GM13976 (cell line): ENCODE results near the gene C9orf50.

Experiments
- DNase-seq: peaks from one replicate; pipeline ENCODE4 v3.0.0; 2012; ENCODE audit warnings: low spot score
- CTCF ChIP-seq: IDR thresholded peaks from 2 replicates; pipeline ENCODE4 v1.5.1; 2012; ENCODE audit warnings: borderline replicate concordance, mild to moderate bottlenecking; ENCODE audit not compliant: insufficient read depth; ENCODE audit errors: extremely low read depth, missing control alignments, control extremely low read depth
- in situ Hi-C: fragments of 300-500 bp; cut with MboI; formaldehyde crosslinking; loops from one replicate; pipeline ENCODE4 v1.12.0; 2022; ENCODE audit warnings: low sequenced_read_pairs, mixed read lengths, inconsistent platforms; ENCODE audit not compliant: unreplicated experiment

Gene C9orf50

GRCh38 chr9:129633207-129633606 is 12.3 kb upstream of the C9orf50 start:
- no peak for DNase-seq
- in situ Hi-C loops, result no loop called here
- no peak for TF ChIP-seq CTCF

GRCh38 chr9:129632460-129632859 is 11.6 kb upstream of the C9orf50 start:
- DNase-seq, result no peak
- in situ Hi-C loops, result no loop called here
- no peak for TF ChIP-seq CTCF

GRCh38 chr9:129631674-129632129 is 10.8 kb upstream of the C9orf50 start:
- TF ChIP-seq CTCF, result no peak
- in situ Hi-C loops, result no loop called here
- no peak for DNase-seq

GRCh38 chr9:129630967-129631673 is 10.2 kb upstream of the C9orf50 start:
- in situ Hi-C loops, result no loop called here
- TF ChIP-seq CTCF, result no peak
- DNase-seq, result no peak

GRCh38 chr9:129629251-129629820 is 8.4 kb upstream of the C9orf50 start:
- no peak for DNase-seq
- no peak for TF ChIP-seq CTCF
- in situ Hi-C loops, result no loop called here

GRCh38 chr9:129628709-129629108 is 7.8 kb upstream of the C9orf50 start:
- no peak for TF ChIP-seq CTCF
- DNase-seq, result no peak
- in situ Hi-C loops, result no loop called here
